HG02870 (cell line): Measurements from ENCODE around the gene SIGLECL1.
"Not testable (repeated sequence)": the region's sequence is repeated elsewhere in the genome, so short reads cannot be mapped to it uniquely, and the experiment has no call there.

Source experiments
- ATAC-seq: cut with Tn5 transposase; IDR thresholded peaks from one replicate; pipeline ENCODE4 v1.9.1; 2021; ENCODE audit warnings: mild to moderate bottlenecking, moderate library complexity; ENCODE audit not compliant: unreplicated experiment

The SIGLECL1 gene

GRCh38 chr19:51250786-51251467, at the start of gene SIGLECL1:
SIGLECL1 (plus strand) TSS chr19:51251080; CDS start chr19:51264073, 12,993 bp downstream.
- no peak for ATAC-seq

GRCh38 chr19:51201712-51202111, 49.2 kb upstream of the SIGLECL1 start:
- ATAC-seq = no peak

- ATAC-seq = no peak
Measured at GRCh38 chr19:51203916-51204315, 47.0 kb upstream of the SIGLECL1 start.

GRCh38 chr19:51204321-51204720, 46.6 kb upstream of the SIGLECL1 start:
- no peak for ATAC-seq

GRCh38 chr19:51207747-51208146, 43.1 kb upstream of the SIGLECL1 start:
- ATAC-seq = no peak

GRCh38 chr19:51210191-51210784, 40.6 kb upstream of the SIGLECL1 start:
- no peak for ATAC-seq

GRCh38 chr19:51210874-51211361, 40.0 kb upstream of the SIGLECL1 start:
- not testable (repeated sequence) for ATAC-seq

GRCh38 chr19:51211833-51212232, 39.0 kb upstream of the SIGLECL1 start:
- no peak for ATAC-seq

GRCh38 chr19:51219307-51219706, 31.6 kb upstream of the SIGLECL1 start:
- no peak for ATAC-seq

- ATAC-seq = no peak
Measured at GRCh38 chr19:51219971-51220370, 30.9 kb upstream of the SIGLECL1 start.

- ATAC-seq = no peak
Measured at GRCh38 chr19:51220996-51221395, 29.9 kb upstream of the SIGLECL1 start.

- ATAC-seq = no peak
Measured at GRCh38 chr19:51224163-51224641, 26.7 kb upstream of the SIGLECL1 start.

GRCh38 chr19:51224898-51225393, 25.9 kb upstream of the SIGLECL1 start, which contains the start of gene CD33:
CD33 (plus strand) TSS chr19:51225080; CDS start chr19:51225119, 39 bp downstream.
- not testable (repeated sequence) for ATAC-seq

GRCh38 chr19:51226067-51226466, 24.8 kb upstream of the SIGLECL1 start:
- no peak for ATAC-seq

- no peak for ATAC-seq
Measured at GRCh38 chr19:51227326-51227725, 23.6 kb upstream of the SIGLECL1 start.

- no peak for ATAC-seq
Measured at GRCh38 chr19:51227966-51228365, 22.9 kb upstream of the SIGLECL1 start.

- ATAC-seq = no peak
Measured at GRCh38 chr19:51240866-51241265, 10.0 kb upstream of the SIGLECL1 start.

- no peak for ATAC-seq
Measured at GRCh38 chr19:51242881-51243630, 7.8 kb upstream of the SIGLECL1 start.

GRCh38 chr19:51246164-51246552, 4.7 kb upstream of the SIGLECL1 start:
- ATAC-seq = no peak

- no peak for ATAC-seq
Measured at GRCh38 chr19:51247972-51248590, 2.8 kb upstream of the SIGLECL1 start.

GRCh38 chr19:51251468-51251820, 564 bp downstream of the SIGLECL1 start:
- ATAC-seq = no peak
